NCI-H446 treated with DMSO at 0.1 percent for 48 hours (cell line): Measurements from ENCODE around the gene SLC5A1.

Source experiments
- DNase-seq: peaks from one replicate; lab custom pipeline; 2025; lab: John Stamatoyannopoulos, UW

SLC5A1 gene

DNA sequence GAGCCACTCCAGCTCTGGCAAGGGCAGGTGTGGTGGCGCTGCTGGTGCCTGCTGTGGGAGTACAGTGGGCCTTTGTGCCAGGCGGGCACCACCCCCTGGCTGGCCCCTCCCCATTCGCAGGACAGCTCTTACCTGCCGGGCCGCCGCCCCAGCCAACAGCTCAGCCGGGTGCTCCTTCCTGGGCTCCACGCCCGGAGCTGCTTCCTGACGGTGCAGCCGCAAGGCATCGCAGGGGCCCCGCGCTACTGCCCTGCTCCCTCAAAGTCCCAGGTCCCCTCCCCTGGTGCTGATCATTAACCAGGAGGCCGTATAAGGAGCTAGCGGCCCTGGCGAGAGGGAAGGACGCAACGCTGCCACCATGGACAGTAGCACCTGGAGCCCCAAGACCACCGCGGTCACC is at the start of gene SLC5A1:
TSS of gene SLC5A1 (plus strand) at position 338 of the 400 bp plus-strand sequence. CDS start at position 359, 21 bp downstream.
- no peak for DNase-seq

GRCh38 chr22:31995046-31995445 is 48.0 kb upstream of the SLC5A1 start:
- no peak for DNase-seq

GRCh38 chr22:31995807-31996206 is 47.3 kb upstream of the SLC5A1 start:
- no peak for DNase-seq

DNA sequence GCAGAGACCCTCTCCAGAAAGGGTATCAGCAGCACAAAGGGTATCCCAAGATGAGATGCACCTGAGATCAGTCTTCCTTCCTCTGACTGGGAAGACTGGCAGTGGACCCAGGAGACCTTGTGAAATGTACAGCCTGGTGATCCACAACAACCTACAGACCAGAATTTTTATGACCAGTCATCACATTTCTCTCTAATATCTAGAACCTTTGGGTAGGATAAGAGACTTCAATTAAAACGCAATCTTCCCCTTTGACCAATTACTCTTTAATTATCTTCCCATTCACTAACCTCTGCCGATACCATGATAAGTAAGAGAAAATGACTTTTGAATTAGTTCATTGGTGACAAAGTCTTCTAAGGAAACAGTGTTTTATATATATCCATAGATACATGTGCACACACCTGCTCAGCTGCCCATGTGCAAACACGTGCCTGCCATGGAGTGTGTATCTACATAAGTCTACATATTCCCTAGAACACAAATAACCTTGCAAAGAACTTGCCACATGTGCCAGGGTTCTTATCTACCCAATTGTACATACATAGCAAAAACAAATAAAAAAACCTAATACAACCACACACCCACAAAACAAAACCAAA is 44.2 kb upstream of the SLC5A1 start:
- no peak for DNase-seq

DNA sequence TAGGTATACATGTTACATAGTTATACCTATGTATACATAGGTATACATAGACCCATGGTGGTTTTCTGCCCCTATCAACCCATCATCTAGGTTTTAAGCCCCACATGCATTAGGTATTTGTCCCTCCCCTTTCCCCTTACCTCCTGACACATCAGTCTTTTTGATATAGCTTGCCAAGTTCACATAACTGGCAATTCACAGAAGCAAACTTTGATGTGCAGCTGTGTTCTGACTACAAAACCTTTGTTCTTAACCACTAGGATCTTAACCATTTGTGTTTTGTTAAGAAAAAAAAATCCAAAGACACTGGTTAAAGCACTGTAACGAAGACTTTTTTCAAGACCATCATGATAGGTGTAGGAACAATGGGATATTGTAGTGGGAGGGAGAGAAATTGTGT is 42.9 kb upstream of the SLC5A1 start:
- DNase-seq, result no peak

DNA sequence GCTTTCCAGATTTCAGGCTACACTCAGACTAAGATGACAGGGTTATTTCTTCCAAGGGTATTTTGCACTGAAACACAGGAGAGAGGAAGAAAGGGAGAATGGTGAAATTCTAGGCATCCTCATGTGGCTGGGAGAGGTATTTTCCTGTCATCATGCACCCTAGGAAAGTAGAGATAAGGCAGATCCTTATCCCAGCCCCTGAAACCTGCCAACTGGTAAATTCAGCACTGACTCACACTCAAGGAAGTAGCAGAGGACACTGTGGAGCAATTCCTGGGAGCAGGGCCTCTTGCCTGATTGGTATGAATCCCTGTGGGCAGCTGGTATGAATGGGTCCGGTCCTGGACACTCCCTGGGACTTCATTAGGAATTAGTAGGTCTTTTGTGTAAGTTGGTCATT is 37.6 kb upstream of the SLC5A1 start:
- no peak for DNase-seq

DNA sequence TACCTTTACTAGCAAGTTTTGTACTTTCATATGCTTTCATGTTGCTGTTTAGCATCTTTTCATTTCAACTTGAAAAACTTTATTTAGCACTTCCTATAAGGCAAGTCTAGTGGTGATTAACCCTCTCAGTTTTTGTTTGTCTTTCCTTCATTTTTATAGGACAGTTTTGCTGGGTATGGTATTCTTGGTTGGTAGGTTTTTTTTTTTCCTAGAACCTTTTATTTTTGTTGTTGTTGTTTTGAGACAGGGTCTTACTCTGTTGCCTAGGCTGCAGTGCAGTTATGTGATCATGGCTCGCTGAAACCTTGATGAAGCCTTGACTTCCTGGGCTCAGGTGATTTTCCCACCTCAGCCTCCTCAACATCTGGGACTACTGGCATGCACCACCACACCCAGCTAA is 29.9 kb upstream of the SLC5A1 start:
- DNase-seq, result no peak

GRCh38 chr22:32016081-32016480 is 27.0 kb upstream of the SLC5A1 start:
- DNase-seq, result no peak

GRCh38 chr22:32018056-32018455 is 25.0 kb upstream of the SLC5A1 start:
- DNase-seq, result no peak

GRCh38 chr22:32020117-32020516 is 22.9 kb upstream of the SLC5A1 start:
- no peak for DNase-seq

- DNase-seq, result no peak
Measured at GRCh38 chr22:32021716-32022115, 21.3 kb upstream of the SLC5A1 start.

- no peak for DNase-seq
Measured at GRCh38 chr22:32023251-32023827, 19.7 kb upstream of the SLC5A1 start.

DNA sequence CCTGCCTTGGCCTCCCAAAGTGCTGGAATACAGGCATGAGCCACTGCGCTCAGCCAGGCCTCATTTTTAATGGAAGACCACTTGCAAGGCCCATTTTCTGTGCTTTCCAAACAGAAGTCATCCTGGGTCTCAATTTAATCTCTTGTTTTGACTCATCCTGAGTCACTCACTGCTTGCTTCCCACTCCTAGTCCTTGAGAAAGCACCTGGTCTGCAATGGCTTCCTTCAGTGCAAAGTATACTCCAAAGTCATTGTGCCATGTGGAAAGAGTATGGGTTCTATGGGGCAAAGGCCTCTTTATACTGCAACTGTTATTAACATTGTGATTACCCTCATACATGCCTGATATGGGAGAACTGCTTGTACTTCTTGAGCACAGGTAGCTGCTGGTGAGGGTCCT is 18.3 kb upstream of the SLC5A1 start:
- no peak for DNase-seq

GRCh38 chr22:32030518-32031247 is 12.4 kb upstream of the SLC5A1 start:
- no peak for DNase-seq

DNA sequence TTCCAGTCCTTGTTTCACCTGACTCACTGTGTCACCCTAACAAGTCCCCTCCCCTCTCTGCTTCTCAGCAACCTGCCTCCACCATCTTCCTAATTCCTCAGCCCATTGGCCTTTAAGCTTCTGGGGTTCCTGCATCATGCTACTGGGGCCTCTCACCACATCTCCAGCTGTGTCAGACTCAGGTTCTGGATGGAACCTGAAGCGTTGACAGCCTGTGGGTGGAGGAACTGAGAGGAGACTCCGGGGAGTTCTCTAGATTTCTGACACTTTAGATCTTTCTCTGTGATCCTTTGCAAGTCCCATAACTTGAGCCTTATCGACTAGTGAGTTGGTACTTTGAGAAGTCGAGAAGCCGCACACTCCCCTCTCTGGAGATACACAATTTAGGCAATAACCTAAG is 11.6 kb upstream of the SLC5A1 start:
- no peak for DNase-seq

DNA sequence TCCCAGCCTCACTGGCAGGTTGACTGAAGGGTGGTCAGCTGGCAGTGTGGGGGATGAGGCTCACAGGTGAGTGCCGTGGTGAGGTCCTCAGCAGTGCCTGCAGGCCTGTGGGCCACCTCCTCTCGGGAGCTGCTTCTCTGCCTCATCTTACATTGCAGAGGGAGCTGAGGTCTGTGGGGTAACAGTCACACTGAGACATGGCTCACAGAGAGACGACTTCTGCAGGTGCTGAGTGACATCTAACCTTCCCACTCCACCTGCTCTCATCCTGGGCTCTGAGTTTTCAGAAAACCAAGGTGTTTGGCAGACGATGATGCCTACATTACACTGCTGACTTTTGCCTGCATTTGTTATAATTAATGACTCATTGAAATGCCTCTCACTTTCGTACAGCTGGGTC is 8.8 kb upstream of the SLC5A1 start:
- DNase-seq, result no peak

GRCh38 chr22:32037236-32037635 is 5.8 kb upstream of the SLC5A1 start:
- DNase-seq, result no peak

GRCh38 chr22:32040324-32040904 is 2.6 kb upstream of the SLC5A1 start:
- no peak for DNase-seq

DNA sequence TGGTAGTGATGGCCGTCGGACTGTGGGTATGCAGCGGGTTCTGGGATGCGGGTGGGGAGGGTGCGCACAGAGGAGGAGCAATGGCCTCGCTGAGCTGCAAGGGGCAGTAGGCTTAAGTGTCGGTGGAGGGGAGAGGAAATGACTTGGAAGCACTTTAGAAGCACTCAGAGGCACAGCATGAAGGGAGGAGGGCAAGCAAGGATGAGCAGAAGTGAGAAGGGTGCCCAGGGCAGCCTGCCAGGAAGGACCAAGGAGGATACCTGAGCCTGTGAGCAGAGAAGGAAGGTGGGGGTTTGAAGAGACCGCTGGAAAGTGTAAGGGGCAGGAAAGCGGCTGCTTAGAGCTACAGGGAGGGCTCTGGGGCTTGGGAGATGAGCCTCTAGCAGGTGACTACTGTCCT is 330 bp downstream of the SLC5A1 start:
- no peak for DNase-seq

DNA sequence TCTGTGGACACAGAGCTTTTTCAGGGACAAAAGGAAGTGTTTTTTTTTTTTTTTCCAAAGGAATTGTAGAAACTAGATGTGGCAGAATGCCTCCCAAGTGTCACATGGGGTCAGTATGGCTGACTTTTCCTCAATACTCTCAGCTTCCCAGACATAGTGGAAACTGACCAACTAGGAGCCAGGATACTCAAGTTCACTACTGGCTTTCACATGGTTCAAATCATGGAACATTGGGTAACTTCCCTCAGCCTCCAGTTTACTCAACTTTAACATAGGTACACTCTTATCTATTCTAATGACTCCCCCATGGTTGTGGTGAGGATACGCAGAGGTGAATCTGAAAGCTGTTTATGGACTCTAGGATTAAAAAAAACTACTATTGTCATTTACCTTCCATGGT is 1.4 kb downstream of the SLC5A1 start:
- no peak for DNase-seq

DNA sequence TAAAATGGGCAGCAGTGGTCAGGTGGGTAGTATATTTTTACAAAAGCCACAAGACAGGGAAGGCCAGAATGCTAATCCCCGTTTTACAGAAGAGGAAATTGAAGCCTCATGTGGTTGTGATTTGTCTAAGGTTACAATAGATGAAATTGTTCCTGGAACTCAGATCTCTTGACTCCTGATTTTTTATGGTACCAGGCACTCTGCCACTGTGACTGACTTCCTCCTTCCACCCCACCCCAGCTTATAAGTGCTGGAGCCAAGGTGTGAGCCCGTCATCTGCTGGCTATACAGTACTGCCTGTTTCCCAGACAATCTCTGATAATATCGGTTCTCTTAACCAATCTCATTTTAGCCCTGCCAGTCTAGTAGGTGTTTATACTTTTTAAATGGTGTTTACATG is 1.9 kb downstream of the SLC5A1 start:
- DNase-seq, result no peak

DNA sequence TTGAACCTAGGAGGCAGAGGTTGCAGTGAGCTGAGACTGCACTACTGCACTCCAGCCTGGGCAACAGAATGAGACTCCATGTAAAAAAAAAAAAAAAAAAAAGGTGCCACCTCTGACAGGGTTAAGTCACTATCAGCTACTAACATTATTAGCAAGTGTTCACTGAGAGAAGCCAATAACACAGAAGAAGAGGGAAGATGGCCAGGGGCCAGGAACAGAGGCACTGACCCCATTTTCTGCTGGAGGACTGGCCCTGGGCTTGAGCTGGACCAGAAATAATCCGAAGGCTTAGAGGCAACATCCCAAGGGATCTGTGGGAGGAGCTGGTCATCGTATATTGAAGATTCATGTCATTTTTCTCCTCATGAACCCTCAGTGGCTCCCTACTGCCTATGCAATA is 5.0 kb downstream of the SLC5A1 start:
- no peak for DNase-seq
